RCC 7860 (cell line): ENCODE data around the gene CNTNAP2.

Experiments
- DNase-seq: peaks from one replicate; pipeline ENCODE4 v3.0.0-alpha.2; 2015; ENCODE audit warnings: low spot score
- FAIRE-seq: peaks from 2 replicates; lab custom pipeline; 2012; peaks lifted over from hg19 to GRCh38; lab: Jason Lieb, UNC

CNTNAP2 gene

DNA sequence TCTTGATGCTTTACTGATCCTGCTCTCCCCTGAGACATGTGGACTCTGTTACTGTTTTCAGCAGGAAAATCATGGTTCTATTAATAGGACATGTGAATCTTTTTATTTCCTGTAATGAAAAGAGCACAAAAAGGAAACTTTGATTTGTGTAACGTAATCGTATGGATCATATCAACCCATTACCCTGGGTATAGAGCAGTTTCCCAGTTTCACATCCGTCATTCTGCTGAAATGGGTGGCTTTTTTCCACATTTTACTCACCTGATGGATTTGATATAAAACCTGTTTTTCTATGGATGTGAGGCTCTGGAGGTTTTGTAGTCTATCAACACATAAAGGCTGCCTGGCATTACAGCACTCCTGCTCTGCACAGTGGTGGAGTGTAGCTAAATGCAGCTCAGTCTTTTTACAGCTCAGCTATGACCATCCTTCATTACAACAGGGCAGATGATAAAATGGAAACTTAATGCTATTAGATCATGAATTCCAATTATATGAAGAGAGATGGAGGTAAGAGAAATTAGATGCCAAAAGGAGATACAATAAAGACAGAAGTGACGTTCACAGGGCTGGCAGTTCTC lies 1987.6 kb downstream of the CNTNAP2 start:
- no peak for FAIRE-seq

DNA sequence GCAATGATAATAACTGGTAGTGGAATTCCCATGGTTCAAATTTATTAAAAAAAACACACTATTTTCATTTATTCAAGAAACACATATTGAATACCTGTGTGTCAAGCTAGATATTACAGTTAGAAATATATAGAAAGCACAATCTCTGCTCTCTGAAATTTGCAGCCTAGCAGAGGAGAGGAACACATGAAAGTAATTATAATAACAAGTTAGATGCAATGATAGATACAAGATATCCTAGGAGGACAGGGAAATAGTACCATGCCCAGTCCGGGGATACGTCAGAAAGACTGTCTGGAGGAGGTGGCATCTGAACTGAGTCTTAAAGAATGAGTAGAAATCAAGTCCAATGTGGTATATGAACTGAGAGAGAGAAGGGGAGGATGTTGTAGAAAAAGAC lies 1988.3 kb downstream of the CNTNAP2 start:
- FAIRE-seq (no peak), DNase-seq (no peak)

More for the DNA sequence above, 1987.6 kb downstream of the CNTNAP2 start:
- DNase-seq = no peak

DNA sequence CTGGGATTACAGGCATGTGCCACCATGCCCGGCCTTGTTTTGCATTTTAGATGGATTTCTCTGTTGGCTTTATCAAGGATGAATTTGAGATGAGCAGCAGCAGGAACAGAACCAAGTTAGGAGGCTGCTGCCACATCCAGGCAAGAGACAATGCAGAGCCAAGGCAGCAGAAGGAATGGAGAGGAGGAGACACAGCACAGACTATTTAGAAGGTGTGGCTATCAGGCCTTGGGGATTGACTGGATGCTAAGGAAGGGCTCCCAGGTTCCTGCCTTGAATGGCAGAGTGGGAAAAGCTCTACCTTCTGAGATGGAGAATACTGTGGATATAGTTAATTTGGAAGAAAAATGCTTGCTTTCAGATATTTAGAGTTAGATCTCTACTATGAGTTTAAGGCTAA lies 1989.3 kb downstream of the CNTNAP2 start:
- no peak for FAIRE-seq

DNA sequence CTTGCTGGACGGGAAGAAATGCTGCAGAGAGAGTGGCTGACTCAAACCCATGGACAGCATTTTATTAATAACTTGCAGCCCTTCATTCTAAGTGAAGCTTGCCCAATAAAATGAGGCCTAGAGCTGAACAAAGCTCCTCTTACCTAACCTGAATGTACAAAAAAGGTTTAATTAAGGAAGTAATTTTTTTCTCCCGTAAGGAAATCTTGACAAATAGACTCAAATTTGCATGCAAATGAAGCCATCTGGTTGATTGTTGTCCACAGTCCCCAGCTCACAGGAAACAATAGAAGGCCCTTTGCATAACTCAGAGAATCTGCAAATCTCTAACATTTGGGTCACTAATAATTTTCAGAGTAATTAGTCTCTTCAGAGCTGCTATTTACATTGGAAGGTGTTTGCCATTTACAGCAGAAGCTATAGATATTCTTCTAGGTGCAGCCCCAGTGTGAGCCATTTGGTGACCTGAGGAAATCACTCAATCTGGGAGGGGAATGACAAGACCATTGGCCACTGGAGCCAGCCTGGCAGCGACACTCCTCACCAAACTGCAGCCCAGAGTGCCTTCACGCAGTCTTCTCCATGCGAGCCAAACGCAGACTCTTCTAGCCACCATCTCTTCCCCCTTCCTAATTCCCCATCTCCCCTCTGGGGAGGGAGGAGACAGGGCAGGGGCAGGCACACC lies 1991.0 kb downstream of the CNTNAP2 start:
- no peak for FAIRE-seq
- no peak for DNase-seq

More for the DNA sequence above, 1989.3 kb downstream of the CNTNAP2 start:
- no peak for DNase-seq

DNA sequence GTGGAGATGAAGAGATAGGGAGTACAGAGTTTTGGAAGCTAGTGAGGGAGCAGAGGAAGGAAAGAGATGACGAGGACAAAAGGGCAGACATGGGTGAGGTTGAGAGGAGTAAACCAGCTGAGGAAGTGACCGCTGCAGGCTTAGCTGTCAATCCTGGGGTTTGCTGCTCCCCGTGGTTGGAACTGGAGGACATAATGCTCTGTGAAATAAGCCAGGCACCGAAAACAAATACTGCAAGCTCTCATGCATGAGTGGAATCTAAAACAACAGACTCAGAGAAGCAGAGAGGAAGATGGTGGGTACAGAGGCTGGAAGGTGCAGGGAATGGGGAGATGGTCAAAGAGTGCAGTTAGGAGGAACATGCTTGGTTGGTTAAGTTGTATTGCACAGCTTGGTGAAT lies 1991.8 kb downstream of the CNTNAP2 start:
- FAIRE-seq = no peak
- DNase-seq = no peak

DNA sequence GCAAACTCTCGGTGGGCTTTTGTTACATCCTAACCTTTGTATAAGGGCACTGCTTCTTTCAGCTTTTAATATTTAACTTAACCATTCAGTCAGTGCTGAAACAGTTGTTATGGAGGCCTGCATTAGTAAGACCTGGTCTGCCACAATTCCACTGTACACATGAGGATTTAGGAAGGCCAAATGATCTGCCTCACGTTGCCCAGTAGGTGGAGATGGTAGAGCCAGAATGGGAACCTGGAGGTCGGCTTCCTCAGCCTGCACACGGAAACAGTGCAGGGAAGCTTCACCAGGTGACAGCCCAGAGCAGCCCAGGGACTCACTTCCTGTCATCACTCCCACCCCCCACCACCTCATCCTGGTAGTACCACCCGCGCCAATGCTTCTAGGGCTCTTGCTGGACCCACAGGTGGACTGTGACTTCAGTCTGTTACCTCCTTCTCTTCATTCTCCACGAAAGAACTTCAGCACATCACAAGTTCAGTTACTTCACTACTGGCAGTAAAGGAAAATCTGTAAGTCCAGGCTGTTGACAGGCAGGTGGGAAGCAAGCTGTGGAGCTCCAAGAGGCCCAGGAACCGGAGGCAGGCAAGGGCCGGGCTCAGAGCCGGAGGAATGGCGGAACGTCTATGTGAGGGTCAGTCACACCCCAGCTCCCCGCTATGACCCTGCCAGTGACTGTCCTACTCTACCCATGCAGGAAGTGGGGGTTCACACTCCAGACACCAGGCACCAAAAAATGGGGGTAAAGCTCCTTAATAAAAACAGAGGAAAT lies 1993.7 kb downstream of the CNTNAP2 start:
- DNase-seq (peak; percentile 55), FAIRE-seq (peak; percentile 58)

DNA sequence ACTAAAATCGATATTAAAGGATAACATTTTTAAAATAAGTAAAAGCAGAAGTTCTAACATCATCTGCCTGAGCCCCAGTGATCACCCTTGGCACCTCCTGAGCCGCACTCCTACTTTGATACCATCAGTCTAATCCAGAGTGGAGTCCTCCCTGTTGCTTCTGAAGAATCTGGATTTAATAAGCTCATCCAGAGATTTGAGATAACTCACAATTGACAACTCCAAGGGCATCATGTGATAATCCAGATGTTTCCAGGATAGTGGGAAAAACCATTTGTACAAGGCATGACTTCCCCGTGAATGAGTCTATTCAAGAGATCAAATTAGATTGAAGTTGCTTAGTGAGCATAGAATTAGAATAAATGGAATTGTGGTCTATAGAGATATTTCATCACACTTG lies 1998.2 kb downstream of the CNTNAP2 start:
- FAIRE-seq = no peak
- DNase-seq = no peak

DNA sequence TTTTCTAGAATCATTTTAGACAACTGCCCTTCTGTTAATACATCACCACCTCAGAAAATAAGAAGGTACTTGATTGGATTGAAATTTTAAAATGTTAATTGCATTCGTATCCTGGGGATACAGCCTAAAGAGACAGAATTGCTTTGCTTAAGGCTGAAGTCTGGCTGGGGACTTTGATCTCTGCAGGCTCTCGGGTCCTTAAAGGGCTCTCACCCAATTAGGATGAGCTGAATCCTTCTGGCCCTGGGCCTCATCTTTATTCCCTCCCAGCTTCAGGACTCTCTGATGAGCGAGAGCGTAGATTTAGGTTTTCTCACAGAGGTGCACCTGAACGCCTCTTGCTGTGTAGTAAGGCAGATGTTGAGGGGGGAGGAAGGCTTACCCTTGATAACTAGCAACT lies 1998.7 kb downstream of the CNTNAP2 start:
- FAIRE-seq (no peak), DNase-seq (no peak)

DNA sequence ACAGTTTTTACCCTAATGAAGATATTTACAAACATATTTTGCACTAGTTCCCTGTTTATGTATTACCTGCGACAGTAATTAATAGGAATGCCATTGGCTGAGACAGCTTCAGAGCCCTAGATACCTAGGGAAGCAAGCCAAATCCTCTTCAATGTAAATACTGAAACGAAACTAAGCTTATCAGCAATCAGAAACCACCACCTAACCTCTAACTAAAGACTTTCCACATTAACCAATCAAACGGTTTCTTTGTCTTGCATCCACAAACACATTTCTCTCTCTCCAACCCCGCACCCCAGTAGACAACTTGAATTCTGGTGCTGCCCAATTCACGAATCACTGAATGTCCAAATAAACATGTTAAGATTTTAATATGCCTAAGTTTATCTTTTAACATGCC lies 1999.6 kb downstream of the CNTNAP2 start:
- FAIRE-seq (no peak), DNase-seq (no peak)

DNA sequence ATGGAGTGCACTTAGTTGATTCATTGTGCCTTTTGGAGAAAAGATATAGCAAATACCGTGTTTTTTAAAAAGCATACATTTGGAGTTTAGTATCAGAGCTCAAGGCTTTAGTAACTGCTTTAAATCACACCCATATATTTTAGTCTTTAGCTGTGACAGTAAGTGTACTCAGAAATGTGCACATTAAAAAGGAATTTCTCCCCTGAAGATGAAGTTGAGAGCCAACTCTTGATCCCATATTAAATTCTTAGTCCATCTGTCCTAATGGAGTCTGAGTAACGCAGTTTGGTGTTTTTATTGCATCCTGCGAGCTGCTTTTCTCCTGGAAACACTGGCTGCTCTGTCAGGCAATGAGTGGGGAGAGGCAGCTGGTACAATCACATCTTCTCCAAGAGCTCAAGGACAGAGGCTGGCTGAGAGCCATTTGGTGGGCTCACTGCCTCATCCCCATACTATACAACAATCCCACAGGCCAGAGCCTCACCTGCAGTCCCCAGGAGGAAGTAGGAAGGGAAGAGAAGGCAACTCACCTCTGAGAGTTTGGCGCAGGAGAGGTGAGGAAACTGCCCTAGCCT lies 2000.3 kb downstream of the CNTNAP2 start:
- DNase-seq (no peak), FAIRE-seq (no peak)

DNA sequence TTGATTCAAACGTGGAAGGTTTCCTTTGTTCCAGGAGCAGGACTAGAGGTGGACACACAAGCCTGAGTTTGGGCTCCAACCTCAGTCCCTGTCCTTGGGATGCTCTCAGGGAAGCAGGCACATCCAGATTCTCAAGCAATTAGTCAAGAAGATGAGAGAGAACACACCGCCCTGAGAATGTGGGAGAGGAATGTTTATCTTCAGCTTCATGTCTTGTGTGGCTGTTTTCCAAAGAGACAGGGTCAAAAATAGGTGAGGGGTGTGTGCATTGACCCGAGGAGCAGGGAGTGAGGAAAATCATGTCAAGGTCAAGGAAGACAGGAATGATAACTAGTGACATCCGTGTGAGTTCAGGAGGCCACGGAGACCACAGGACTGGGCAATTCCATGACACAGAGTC lies 2001.8 kb downstream of the CNTNAP2 start:
- DNase-seq = no peak
- FAIRE-seq = no peak

DNA sequence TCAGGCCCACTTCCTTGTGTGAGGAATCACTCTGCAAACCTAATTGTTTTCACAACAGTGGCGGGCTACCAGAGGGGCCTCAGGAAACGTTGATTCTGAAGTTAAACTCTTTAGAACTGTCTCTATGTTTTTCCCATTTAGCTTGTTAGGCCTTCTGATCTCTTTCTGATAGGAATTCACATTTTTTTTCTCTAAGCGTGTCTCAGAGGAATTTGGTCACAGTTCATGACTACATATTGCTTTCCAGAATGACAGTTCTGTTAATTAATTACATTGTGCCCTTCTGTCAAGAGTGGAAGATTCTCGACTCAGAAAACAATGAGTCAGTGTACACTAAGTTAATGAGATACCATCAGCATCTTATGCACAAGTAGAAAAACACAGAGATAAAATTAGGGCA lies 2004.8 kb downstream of the CNTNAP2 start:
- DNase-seq (peak; percentile 41), FAIRE-seq (peak; percentile 77)

DNA sequence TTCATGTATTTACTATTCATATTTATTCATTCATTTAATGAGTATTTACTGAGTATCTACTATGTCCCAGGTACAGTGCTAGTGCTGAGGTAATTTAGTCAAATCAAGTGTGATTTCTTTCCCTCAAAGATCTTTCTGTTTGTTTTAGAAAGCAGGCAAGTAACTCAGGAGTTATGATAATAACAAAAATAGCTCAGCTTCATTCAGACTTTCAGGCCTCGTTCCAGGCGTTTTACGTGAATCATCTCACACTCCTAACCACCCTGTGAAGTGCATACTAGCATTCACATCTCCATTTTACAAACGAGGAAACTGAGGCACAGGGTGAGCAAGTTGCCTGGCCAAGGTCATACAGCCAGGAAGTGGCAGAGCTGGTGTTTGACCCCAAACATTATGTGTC lies 2005.2 kb downstream of the CNTNAP2 start:
- DNase-seq (no peak), FAIRE-seq (no peak)

DNA sequence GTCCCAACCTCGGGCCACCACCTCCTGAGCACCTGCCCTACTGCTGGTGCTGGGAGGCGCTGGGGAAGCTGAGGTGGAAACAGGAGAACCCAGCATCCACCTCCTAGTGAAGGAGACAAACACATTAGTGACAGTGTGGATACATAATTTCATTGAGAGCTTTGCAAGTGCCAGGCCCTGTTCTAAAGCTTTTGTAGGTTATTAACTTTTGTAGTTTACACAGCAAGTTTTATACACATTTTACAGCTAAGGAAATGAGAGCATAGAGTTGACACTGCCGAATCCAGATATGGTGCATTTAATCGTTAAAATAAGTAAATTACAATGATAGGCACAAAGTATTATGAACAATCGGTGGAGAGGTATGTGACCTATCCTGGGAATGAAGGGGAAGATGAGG lies 2007.9 kb downstream of the CNTNAP2 start:
- no peak for DNase-seq
- no peak for FAIRE-seq

DNA sequence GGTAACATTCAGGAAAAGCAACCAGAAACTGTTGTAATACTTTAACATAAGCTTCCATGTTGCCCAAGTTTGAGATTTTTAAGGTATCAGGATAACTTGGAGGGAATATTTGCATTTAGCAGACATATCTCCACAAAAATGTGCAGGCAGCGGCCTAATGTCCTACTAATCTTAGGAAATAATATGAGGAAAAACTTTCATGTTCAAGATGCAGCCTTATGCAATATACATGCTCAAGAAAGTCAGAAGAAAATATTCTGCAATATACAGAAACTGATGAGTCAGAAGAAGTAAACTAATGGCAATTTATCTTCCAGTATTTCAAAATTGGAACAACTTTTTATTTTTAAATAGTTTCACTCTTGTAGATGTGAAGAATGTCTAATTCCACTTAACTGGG lies 2010.8 kb downstream of the CNTNAP2 start:
- no peak for DNase-seq
- FAIRE-seq = no peak

DNA sequence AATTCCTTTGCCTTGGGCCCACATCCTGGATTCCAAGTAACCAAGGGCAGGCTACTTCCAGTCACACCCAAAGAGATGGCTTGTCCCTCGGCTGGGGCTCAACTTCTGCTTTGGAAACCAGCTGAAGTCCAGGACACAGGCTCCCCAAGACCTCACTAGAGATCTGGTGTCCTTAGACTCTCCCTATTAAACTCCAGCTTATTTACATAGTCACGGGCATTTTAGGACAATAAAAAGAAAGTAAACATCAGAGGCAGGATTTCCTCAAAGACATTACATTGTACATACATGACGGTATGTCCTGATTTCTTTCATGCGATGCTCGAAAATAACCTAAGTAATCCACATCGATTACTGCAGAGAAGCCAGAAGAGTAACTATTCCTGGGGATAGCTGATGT lies 2012.4 kb downstream of the CNTNAP2 start:
- no peak for DNase-seq
- no peak for FAIRE-seq

DNA sequence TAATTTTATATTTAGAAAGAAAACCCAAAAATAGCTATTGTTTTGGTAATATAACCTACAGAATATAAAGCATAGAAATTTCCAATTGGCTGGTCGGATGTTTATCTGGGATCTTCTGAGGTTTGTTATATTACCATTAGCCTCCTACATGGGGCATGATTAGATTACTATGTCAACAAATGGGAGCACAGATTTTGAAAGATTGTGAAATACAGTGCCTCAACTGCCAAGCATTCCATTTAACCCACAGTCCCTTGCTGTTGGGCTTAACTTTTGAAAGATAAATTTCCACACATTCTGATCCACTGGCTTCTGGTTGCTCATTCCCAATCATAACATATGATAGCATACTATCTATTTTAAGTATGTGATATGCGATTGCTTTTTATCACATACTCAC lies 2018.5 kb downstream of the CNTNAP2 start:
- no peak for DNase-seq
- FAIRE-seq = no peak

DNA sequence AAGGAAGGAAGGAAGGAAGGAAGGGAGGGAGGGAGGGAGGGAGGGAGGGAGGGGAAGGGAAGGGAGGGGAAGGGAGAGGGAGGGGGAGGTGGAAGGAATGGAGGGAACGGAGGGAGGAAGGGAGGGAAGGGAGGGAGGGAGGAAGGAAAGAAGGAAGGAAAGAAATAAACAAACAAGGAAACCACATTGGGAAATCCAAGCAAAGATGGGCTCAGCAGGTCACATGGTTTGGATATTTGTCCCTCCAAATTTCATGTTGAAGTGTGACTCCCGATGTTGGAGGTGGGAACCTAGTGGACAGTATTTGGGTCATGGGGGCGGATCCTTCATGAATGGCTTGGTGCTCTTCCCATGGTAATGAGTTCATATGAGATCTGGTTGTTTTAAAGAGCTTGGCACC lies 2019.4 kb downstream of the CNTNAP2 start:
- no peak for FAIRE-seq
- no peak for DNase-seq

DNA sequence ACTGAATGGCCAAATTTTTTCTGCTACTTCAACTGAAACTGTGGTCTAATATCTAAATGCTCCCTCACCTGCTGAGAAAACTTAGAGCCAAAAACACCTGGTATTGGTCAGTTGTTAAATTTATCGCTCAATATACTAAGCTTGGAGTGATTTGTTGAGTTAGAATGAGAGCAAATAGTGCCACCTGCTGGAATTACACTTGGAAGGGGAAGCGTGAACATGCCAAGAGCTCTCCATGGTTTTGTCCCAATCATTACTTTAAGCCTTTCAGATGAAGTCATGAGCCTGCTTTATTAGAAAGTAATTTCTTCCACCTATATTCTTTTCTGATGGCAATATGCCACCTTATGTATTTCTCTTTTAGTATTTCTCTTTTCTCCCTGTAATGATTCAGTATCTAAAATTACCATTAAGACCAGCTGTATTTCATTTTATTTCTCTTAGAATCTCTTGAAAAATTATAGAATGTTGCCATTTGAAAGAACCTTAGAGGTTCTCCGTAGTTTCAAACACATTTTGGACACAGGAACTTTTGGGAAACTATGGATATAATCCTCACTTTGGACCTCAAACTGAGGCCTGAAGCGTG lies 2026.2 kb downstream of the CNTNAP2 start:
- peak; percentile 65 for FAIRE-seq

DNA sequence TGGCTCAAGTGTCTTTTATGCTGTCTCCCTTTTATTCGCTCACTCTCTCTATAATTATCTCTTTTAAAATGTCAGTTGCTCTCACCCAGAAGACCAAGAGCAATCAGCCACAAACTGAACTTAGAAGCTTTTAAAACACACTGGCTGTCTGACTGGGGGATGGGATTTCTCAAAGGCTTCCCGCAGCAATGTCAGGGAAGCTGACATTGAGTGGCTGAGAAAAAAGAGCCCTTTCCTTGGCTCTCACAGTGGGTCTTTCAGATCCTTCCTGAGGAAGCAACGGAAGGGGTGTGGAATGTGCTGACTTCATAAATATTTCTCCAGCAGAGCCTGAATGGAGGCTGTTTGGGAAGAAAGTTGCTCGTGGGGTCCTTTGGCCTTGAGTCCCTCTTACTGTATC lies 2028.2 kb downstream of the CNTNAP2 start:
- FAIRE-seq (no peak), DNase-seq (no peak)

More for the DNA sequence above, 2026.2 kb downstream of the CNTNAP2 start:
- peak; percentile 44 for DNase-seq

DNA sequence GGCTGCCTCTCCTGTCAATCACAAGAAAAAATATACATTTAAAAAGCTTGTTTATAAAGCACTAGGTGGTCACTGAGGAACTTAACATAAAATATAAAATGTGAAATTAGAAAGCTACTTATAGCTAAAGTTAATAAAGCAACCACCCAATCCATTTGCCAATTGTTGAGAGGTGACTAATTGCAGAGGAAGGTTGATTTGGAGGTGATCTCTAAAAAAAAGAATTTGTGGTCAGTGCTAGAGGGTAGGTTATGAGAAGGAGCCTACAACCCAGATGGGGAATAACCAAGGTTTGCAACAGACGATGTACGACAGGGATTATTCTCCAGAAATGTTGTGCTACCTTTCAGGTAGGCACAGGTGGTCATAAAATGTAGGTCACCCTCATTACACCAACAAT lies 2029.7 kb downstream of the CNTNAP2 start:
- FAIRE-seq (no peak), DNase-seq (peak; percentile 36)
